Esophagus (tissue), 2 donors: Measurements from ENCODE around the gene RGS11. TPM values are rescaled to one million over a fixed set of nuclear protein-coding genes. Genes with fewer than 3 reads are reported as not detected.
"Not testable (repeated sequence)": the region's sequence is repeated elsewhere in the genome, so short reads cannot be mapped to it uniquely, and the experiment has no call there.

Experiments
- H3K27ac ChIP-seq, 2 donors: one replicate each; pipeline ENCODE4 v1.5.1; 2013; ENCODE audit warnings: low read depth in 2 of 2, mild to moderate bottlenecking in 2 of 2, inconsistent platforms in 1 of 2, low read length in 1 of 2, moderate library complexity in 1 of 2
- H3K27me3 ChIP-seq, 2 donors: one replicate each; pipeline ENCODE4 v1.6.1; 2013; ENCODE audit warnings: low read length in 2 of 2, control low read depth in 1 of 2, mild to moderate bottlenecking in 1 of 2; ENCODE audit not compliant: insufficient read depth in 2 of 2, control insufficient read depth in 1 of 2
- H3K36me3 ChIP-seq, 2 donors: one replicate each; pipeline ENCODE4 v1.6.1; 2013; ENCODE audit warnings: low read length in 1 of 2; ENCODE audit not compliant: control insufficient read depth in 2 of 2, insufficient read depth in 2 of 2
- H3K4me1 ChIP-seq, 2 donors: one replicate each; pipeline ENCODE4 v1.6.1; 2013; ENCODE audit warnings: low read length in 1 of 2; ENCODE audit not compliant: control insufficient read depth in 2 of 2, insufficient read depth in 2 of 2
- H3K4me3 ChIP-seq, 2 donors: one replicate each; pipeline ENCODE4 v1.5.1; 2013; ENCODE audit warnings: low read length in 2 of 2, mild to moderate bottlenecking in 2 of 2, low read depth in 1 of 2, moderate library complexity in 1 of 2
- H3K9me3 ChIP-seq, 2 donors: one replicate each; pipeline ENCODE4 v1.6.1; 2013; ENCODE audit warnings: mild to moderate bottlenecking in 2 of 2, low read depth in 1 of 2, low read length in 1 of 2, moderate library complexity in 1 of 2; ENCODE audit not compliant: control insufficient read depth in 2 of 2, insufficient read depth in 1 of 2
- WGBS, 2 donors: extraction: QIAGEN DNeasy Blood & Tissue Kit; methylation state at CpG; one replicate each; pipeline ENCODE4 v1.1.7; 2013; 5-methylcytosine and 5-hydroxymethylcytosine counted together
- polyA plus RNA-seq, 2 donors: library from polyadenylated mRNA; stranded (reverse); fragments of 200-250 nt; gene quantifications; one replicate each; pipeline ENCODE4 v1.2.3, GENCODE V29; 2013
- donor health status: healthy with polysubstance abuse.
- donor health status: Bipolar disorder and iron deficiency.

The RGS11 gene
- polyA plus RNA-seq, 2 donors: 6.3 to 7.9 TPM

- H3K9me3 ChIP-seq: no peaks in the 10 kb centered on the region
- WGBS, 2 donors: 61 to 70% methylated on average over 25 to 30 of the region's 30 CpGs
Measured at GRCh38 chr16:273547-274421, 2.0 kb downstream of the RGS11 start.

GRCh38 chr16:272633-273546 lies 2.9 kb downstream of the RGS11 start:
- Histone ChIP-seq H3K9me3 (no peaks in the 10 kb centered on the region), H3K27me3 (peaks cover 0 to 3% of the 10 kb centered on the region in 2 donors), H3K36me3 (no peaks in the 10 kb centered on the region), H3K27ac (no peak overlapping the region), H3K4me1 (peaks cover 9 to 17% of the 10 kb centered on the region in 2 donors), H3K4me3 (no peak overlapping the region)
- WGBS, 2 donors: 73 to 78% methylated on average over 34 to 36 of the region's 36 CpGs

More at GRCh38 chr16:273547-274421, 2.0 kb downstream of the RGS11 start:
- Histone ChIP-seq H3K36me3 (no peaks in the 10 kb centered on the region), H3K27me3 (peaks cover 0 to 3% of the 10 kb centered on the region in 2 donors), H3K4me1 (peaks cover 9 to 10% of the 10 kb centered on the region in 2 donors), H3K4me3 (no peak overlapping the region), H3K27ac (no peak overlapping the region)

- Histone ChIP-seq H3K9me3 (no peaks in the 10 kb centered on the region), H3K4me3 (no peak overlapping the region), H3K27me3 (peaks cover 0 to 3% of the 10 kb centered on the region in 2 donors), H3K27ac (no peak overlapping the region), H3K36me3 (no peaks in the 10 kb centered on the region), H3K4me1 (peaks cover 9 to 21% of the 10 kb centered on the region in 2 donors)
- WGBS, 2 donors: 82 to 85% methylated on average over 33 to 34 of the region's 34 CpGs
Measured at GRCh38 chr16:270381-271255, 5.1 kb downstream of the RGS11 start.

GRCh38 chr16:269061-269796 lies 6.5 kb downstream of the RGS11 start:
- Histone ChIP-seq H3K36me3 (peaks cover 5 to 8% of the 10 kb centered on the region in 2 donors), H3K27ac (no peak overlapping the region), H3K9me3 (no peaks in the 10 kb centered on the region), H3K4me1 (peaks cover 9 to 15% of the 10 kb centered on the region in 2 donors), H3K4me3 (no peak overlapping the region), H3K27me3 (no peaks in the 10 kb centered on the region)
- WGBS, 2 donors: 73 to 81% methylated on average over 24 of the region's 24 CpGs

GRCh38 chr16:268141-269053 lies 7.3 kb downstream of the RGS11 start:
- peak overlapping the region in 1 of 2 donors; percentile 56 for H3K27ac ChIP-seq
- WGBS, 2 donors: 43 to 50% methylated on average over 38 to 40 of the region's 40 CpGs
- H3K4me3 ChIP-seq: no peak overlapping the region
- H3K4me1 ChIP-seq: peaks cover 6 to 15% of the 10 kb centered on the region in 2 donors
- peaks cover 0 to 3% of the 10 kb centered on the region in 2 donors for H3K9me3 ChIP-seq
- peaks cover 11 to 14% of the 10 kb centered on the region in 2 donors for H3K36me3 ChIP-seq
- no peaks in the 10 kb centered on the region for H3K27me3 ChIP-seq

GRCh38 chr16:267562-267961 lies 8.2 kb downstream of the RGS11 start:
- H3K27me3 ChIP-seq, H3K27ac ChIP-seq, H3K9me3 ChIP-seq, H3K4me3 ChIP-seq: not testable (repeated sequence)
- 83 to 85% methylated on average over 17 of the region's 17 CpGs for WGBS, 2 donors
- peaks cover 4 to 15% of the 10 kb centered on the region in 2 donors for H3K4me1 ChIP-seq
- peaks cover 12 to 20% of the 10 kb centered on the region in 2 donors for H3K36me3 ChIP-seq

GRCh38 chr16:266258-267164 lies 9.2 kb downstream of the RGS11 start:
- Histone ChIP-seq H3K4me1 (peaks cover 4 to 15% of the 10 kb centered on the region in 2 donors), H3K27me3 (no peaks in the 10 kb centered on the region), H3K36me3 (peaks cover 15 to 30% of the 10 kb centered on the region in 2 donors), H3K9me3 (peaks cover 0 to 3% of the 10 kb centered on the region in 2 donors), H3K4me3 (no peak overlapping the region), H3K27ac (no peak overlapping the region)
- WGBS, 2 donors: 65 to 67% methylated on average over 25 of the region's 25 CpGs
